Epidermal melanocyte (primary cell): ENCODE measurements around the gene TSHZ2.
"Not testable (repeated sequence)": the region's sequence is repeated elsewhere in the genome, so short reads cannot be mapped to it uniquely, and the experiment has no call there.

Experiments used
- DNase-seq: peaks from one replicate; pipeline ENCODE4 v3.0.0; 2011; ENCODE audit warnings: low spot score; ENCODE audit not compliant: insufficient read length

TSHZ2 gene

DNA sequence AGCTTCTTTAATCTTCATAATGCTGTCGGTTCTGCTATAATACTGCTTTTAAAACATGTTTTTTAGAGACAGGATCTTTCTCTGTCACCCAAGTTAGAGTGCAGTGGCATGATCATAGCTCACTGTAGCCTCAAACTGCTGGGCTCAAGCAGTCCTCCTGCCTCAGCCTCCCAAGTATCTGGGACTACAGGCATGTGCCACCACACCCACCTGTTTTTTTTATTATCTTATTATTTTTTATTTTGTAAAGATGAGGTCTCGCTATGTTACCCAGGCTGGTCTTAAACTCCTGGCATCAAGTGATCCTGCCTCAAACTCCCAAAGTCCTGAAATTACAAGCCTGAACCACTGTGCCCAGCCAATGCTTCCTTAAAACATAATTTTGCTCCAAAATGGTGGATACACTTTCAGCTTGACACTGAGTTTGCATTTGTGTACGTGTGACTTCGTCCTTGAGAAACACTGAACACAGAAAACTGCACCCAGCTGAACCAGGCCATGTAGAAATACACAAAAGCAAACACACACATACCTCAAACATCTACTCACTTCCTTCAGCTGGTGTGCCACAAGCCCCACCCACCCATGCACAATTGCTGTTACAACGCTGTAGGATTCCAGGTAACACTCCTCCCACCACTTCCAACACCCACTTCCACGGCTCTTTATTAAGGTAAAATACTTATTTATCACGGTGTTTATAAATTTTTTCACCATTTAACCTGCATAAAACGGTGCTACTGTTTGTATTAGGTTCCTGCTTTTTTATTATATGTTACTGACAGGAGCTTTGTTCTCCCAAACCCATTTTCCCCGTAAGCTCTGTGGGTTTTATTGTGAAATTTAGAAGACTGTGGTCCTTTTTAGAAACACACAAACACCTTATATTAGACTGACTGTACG, 109.1 kb downstream of the TSHZ2 start:
- no peak for DNase-seq

DNA sequence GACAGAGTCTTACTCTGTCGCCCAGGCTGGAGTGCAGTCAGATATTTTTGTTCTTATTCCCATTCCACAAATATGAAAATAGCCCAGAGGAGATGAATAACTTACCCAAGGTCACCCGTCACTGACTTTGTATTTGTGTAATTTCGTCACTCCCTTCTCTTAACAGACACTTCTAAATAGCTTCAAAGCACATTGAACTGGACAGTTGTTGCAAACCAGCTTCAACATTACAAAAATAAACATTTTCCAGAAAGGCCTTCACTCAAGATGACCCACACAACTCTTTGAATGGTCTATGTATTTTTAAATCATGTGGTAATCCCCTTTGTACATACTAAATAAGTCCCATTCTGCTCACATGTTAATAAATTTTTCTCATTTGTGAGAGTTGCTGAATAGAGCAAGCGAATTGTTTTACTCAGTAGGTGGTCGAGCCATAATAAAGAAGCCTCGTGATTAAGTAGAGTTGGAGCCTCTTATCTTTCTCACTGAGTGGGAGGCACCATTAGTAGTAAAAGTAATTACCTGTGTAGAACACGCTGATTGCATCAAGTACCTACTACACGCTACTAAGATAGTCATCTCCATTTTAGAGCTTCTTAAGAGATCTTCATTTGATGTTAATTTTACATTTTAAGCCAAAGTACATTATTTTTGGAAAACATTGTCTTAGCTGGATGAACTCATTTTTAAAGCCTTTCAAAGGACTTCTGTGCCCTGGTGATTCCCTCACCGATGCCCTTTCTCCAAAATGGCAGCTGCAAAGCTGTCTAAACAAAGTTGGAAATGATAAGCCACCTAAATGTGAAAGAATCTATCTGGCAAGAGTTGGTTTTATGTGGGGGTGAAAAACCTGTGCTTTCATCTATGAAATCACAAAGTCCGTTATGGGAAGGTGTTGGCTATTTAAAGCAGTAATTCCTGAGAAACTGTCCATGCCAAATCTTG, 110.0 kb downstream of the TSHZ2 start:
- no peak for DNase-seq

DNA sequence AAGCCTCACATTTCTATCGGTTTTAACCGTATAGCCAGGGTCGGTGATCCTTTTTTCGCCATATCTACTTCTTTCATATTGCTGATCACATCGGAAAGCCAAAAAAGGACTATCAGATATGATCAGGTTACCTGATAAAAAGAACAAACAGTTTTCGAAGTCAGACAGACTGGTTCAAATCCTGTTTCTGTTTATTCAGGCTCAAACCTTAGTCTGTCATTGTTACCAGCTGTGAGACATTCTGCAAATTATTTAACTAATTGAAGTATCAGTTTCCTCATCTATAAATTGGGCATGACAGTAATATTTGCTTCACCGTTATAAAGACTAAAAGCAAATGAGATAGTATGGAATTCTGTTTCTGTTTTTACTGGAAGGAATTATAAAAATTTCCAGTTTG, 111.3 kb downstream of the TSHZ2 start:
- DNase-seq: no peak

DNA sequence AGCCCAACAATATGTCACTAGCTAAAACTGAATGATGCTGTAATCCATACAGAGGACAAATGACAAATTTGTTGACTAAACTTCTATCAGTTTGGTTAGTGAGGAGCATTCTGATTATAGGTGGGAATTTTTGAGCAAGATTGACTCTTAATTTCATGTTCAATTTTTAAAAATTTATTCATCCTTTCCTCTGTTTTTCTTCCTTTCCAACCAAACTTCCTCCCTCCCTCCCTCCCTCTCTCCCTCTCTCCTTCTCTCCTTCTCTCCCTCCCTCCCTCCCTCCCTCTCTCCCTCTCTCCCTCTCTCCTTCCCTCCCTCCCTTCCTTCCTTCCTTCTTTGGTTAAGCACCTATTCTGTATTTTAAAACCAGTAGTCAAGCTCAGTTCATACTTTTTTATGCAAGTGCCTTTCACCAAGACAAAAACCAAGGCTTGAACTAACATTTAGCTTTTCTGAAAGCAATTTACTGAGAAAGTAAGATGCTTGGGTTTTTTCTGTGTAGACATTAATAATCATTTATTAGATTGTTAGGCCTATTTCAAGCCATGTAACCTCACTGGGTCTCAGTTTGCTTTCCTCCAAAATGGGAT, 112.3 kb downstream of the TSHZ2 start:
- DNase-seq: no peak

DNA sequence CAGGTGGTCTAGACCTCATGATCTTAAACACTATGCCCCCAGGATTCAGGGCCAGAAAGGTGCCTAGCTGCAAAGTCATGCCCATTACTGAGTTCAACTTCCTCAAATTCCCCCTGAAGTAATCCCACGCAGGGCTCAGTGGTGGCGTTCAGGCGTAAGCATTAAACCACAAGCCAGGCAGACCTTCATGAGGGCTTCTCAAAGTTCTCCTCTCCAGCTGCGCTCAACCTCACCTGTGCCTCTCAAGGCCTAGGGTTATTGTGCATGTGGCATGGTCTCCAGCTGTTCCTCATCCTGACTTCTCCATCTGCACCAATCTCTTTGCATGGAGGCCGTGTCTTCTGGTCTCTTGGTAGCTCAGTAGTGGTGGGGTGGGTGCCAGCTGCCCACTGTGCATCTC, 113.6 kb downstream of the TSHZ2 start:
- no peak for DNase-seq

DNA sequence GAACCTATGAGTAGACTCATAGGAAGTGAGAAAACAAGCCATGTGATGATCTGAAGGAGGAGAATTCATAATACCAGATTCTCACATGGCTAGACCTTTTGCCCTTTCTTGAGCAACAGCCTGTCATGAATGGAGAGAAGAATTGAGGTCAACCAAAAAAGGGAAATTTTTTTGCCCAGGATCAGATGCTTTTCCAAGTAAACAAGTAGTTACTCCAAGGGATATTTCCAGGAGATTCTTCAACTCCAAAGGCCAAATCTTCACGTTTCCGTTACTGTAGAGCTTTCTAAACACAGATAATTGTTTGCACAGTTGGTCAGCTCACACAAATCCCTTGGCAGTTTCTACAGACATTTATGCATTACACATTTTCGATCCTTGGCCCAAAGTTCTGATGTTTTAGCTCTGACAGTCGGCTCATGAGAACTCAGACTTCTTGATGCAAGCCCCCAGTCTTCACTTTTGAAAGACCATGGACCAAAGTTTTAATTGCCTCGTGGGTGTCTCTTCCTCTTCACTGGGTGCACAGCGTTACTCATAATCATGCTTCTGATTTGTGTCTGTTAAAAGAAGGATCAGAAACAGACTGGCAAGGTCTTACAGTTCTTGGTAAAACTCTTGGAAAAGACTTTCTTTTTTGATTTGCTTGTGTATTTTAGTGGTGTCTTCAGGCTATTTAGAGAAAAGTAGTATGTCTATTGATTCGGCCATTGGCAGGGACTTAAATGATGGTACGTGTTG, 115.0 kb downstream of the TSHZ2 start:
- no peak for DNase-seq

DNA sequence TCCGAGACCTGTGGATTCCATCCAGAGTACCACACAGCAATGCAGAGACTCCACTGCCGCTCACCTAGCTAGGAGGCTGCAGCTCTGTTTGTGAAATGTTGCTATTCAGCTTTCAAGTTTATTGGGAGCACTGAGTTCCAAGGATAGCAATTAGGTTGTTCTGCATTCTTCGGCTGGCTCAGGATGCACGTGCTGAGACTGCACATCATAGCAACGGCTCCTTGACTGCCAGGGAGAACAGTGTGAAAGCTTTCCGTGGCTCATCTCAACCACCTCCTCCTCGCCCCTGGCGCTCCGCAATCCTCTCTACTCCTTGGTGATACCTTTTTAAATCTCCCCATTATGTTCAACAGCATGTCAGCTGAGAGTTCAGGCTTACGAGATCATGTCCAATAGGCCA, 116.6 kb downstream of the TSHZ2 start:
- DNase-seq: no peak

DNA sequence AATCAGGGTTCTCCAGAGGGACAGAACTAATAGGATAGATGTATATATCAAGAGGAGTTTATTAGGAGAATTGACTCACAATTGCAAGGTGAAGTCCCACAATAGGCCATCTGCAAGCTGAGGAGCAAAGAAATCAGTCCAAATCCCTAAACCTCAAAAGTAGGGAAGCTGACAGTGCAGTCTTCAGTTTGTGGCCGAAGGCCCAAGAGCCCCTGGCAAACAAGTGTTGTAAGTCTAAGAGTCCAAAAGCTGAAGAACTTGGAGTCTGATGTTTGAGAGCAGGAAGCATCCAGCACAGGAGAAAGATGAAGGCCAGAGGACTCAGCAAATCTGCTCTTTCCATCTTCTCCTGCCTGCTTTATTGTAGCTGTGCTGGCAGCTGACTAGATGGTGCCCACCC, 117.7 kb downstream of the TSHZ2 start:
- DNase-seq: not testable (repeated sequence)

DNA sequence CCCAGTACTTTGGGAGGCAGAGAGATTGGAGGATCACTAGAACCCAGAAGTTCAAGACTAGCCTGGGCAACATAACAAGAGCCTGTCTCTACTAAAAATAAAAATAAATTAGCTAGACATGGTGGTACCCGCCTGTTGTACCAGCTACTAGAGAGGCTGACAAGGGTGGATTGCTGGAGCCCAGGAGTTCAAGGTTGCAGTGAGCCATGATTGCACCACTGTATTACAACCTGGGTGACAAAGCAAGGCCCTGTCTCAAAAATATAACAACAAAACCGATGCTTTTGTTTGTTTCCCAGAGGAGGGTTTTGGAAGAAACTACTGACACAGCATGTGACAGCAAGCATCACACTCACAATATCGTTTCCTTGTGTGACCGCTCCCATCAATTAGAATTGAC, 119.6 kb downstream of the TSHZ2 start:
- no peak for DNase-seq

DNA sequence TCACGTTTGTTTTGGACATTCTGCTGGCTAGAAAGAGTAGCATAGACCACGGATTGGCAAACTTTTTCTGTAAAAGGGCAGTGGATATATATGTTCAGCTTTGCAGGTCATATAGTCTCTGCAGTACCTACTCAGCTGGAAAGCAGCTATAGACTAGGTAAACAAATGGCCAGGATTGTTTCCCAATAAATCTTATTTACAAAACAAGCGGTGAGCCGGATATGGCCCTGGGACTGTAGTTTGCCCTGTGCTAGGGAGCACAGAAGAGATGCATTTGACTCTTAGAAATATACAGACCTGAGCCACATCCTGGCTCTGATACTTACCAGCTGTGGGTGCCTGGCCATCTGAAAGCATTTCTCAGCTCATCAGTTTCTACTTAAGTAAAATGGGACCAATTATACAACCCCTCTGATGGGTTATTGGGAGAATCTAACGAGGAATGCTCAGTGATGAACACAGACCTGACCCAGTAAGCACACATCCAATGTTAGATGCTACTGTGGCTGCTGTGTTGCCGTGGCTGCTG, 120.7 kb downstream of the TSHZ2 start:
- no peak for DNase-seq

DNA sequence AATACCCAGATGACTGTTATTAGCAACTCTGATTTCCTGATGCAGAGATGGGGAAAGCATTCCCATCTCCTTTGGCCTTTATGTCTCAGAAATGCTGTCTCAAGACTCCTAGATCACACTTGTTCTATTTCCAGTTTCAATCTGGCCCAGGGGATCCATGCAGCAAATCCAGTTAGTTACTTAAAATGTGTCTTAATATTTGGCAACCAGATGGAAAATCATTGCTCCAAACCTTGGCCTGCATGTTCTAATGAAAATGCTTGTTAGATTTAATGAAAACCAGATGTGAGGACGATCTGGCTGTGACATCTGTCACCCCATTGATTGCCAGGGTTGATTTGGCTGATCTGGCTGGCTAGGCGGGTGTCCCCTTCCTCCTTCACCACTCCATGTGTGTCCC, 125.2 kb downstream of the TSHZ2 start:
- no peak for DNase-seq

DNA sequence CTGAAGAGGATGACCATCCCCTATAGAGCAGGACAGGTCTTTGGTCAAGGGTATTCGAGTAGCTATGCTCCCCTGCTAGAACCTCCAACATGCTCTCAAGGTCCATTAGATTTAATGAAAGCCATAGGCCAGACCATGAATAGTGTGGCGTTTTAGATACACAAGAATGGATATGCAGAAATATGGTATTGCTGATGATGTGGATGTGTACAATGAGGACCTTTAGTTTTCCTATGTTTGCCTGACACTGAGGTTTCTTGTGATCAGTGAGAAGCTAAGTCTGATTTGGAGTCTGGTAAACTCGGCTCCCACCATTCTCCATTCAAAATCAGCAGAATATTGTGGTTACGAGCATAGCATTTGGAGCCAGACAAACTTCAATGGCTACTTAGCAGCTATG, 125.6 kb downstream of the TSHZ2 start:
- DNase-seq: no peak

DNA sequence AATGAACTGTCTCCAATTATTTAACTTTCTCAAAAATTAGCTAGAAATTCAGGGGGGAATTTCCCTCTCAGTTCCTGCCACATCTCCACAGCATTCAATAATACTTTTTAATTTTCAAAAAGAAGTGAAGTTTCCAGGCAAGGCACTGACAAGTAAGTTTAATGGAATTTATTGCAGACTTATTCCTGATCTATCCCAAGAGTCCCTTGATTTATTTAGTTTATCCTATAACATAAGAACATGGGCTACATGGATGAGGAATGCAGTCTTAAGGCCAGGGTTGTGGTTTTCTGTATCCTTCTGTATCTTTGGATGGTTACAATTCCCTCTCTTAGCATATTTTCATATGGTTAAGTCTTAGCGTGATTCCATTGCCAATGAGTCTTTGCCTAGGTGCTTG, 126.5 kb downstream of the TSHZ2 start:
- DNase-seq: no peak

DNA sequence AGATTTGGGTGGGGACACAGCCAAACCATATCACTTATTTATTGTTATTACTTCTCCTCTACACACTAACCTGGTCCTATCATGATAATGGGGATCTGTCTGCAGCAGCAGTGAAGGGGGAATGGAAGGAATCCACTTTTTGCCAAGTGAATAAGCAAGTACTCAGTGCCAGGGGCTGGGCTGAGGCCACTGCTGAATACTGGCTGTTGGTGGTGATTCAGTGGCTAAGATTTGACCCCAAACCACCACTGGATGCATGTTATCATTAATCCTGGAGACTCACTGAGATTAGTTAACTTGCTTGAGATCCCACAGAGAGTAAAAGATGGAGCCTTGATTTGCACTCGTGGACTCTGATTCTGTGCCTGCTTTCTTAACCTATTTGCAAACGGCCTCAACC, 127.7 kb downstream of the TSHZ2 start:
- DNase-seq: no peak

DNA sequence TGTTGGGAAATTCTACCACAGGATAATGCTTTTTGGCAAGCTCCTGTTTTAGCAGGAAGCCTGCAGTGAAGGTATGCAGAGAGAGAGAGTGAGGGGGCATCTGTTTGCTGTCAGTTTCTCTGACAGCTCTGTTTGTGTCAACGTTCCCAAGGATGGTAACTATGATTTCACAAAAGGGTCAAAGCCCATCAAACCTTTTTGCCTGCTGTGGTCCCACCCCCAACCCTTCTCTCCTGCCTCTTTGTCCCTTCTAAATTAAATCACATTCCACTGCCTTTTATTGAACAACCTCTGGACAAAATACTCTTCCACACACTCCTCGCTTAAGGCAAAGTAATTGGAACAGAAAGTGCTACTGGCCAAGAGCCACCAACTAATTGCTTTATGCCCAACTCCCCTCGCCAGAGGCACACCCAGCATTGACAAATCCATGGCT, 128.3 kb downstream of the TSHZ2 start:
- no peak for DNase-seq

DNA sequence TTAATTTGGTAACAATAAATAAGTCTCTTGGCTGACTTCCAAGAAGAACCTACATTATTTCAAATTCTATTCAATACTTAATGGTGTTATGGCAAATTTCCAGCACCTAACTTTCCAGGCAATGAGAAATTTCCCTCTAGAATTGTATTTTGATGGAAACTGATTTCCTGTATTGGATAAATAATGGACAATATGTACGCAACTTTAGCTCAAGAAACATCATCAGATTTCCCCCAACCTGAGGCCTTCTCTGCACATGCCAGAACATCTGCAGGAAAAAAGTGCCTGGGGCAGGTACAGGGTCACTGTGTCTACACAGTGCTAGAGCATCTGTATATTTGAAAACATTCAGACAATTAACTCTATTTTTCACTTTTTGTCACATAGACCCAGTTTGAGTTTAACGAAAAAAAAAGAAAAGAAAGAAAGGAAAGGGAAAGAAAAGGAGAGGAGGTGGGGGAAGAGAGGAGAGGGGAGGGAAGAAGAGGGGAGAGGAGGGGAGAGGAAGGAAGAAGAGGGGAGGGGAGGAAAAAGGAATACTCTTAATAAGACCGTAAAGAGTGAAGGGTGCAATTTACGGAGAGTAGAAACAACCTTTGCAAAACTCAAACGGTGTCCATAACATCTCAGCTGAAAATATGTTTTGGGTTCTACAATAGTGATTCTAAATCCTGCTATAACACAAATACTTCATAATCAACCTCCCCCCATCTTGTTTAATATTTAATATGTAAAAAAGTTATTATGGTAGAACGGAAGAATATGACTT, 130.0 kb downstream of the TSHZ2 start:
- DNase-seq: no peak

DNA sequence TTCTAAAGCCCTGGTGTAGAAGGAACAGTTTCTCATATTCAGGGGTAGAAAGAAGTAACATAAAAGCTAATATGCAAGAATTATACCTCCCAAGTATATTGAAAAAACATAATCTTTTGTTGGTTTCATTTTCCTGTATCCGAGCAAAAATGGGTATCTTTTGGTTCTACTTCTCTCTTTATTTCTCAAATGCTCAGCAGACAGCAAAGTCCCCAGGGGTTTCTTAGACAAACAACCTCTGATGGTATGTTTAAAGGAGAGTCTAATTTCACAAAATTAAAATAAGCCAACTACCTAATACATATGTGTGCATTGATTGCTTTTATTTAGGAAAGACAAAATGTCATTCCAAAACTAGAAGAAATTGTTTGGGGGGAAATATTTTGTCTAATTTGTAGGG, 131.0 kb downstream of the TSHZ2 start:
- no peak for DNase-seq

DNA sequence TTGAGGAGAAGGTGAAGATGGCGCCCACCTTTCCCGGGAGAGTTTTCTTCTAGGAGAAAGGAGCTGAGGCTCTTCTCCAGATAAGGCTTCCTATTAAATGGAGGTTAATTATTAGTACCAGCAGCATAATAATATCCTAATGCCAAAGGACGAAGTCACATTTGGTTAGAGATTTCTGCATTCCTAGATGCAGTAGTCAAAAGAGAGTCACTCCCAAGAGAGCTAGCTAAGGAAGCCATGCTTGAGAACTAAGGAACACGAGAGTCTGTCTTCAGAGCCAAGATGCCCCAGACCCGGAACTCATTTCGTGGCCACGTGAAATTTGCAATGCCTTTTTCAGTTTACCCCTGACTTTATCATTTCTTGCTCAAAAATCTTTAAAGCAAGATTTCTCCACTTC, 132.7 kb downstream of the TSHZ2 start:
- DNase-seq: no peak

DNA sequence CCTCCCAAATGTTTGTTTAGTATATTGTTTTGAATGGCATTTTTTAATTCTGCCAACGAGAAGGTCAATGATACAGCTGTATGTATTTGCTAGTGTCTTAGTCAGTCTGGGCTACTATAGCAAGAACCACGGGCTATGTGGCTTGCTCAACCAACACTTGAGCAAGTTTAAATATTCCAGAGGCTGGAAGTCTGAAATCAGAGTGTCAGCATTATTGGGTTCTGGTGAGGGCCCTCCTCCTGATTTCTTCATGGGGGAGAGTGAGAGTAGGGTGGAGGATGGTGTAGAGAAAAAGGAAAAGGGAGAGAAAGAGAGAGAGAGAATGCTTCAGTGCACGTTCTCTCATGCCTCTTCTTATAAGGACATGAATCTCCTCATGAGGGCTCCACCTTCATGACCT, 144.6 kb downstream of the TSHZ2 start:
- DNase-seq: no peak

DNA sequence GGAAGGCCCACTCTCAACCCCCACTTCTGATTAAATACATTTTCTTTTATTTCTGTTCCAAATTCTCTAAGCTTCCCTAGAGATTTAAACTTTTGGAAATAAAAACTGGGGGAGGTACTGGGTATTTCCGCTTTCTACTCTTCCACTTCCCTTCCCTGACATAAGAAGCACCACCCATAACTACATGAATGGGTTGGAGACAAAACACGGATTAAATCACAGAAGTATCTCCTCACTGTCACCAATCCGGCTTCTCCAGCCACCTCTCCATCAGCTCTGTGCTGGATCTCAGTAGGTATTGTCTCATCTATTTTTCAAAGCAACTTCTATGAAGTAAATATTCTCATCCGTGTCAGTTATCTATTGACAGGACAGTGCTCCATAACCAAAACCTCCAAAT, 150.7 kb downstream of the TSHZ2 start:
- DNase-seq: no peak
